AG04450 (cell line): ENCODE data around the gene MCC. TPM values are rescaled to one million over a fixed set of nuclear protein-coding genes. Genes with fewer than 3 reads are reported as not detected.

Experiments used
- CTCF ChIA-PET: fragments of 300-600, 350-600 bp; formaldehyde crosslinking; extraction: SDS; loops from one replicate; lab custom pipeline; 2022; ENCODE audit warnings: antibody characterized with exemption, inconsistent platforms; lab: Charles Lee
- POLR2A ChIA-PET: fragments of 350-600 bp; formaldehyde crosslinking; extraction: SDS; loops from one replicate; lab custom pipeline; 2021; ENCODE audit warnings: antibody characterized with exemption, inconsistent platforms; lab: Yijun Ruan, JAX
- DNase-seq: peaks from one replicate; pipeline ENCODE4 v3.0.0-alpha.2; 2011; ENCODE audit warnings: low read depth, low spot score
- H3K27ac ChIP-seq: one replicate; pipeline ENCODE4 v1.5.1; 2012; ENCODE audit warnings: low read depth, low read length, control low read depth
- H3K27me3 ChIP-seq: one replicate; pipeline ENCODE4 v1.6.0; 2012; ENCODE audit warnings: low read length; ENCODE audit not compliant: control insufficient read depth, insufficient read depth
- H3K4me3 ChIP-seq: 2 replicates; pipeline ENCODE4 v1.5.1; 2011; ENCODE audit warnings: mild to moderate bottlenecking, low read depth, low read length, control low read depth
- H3K9me3 ChIP-seq: 2 replicates; pipeline ENCODE4 v1.5.1; 2012; ENCODE audit warnings: low read length; ENCODE audit not compliant: control insufficient read depth, insufficient read depth
- polyA plus RNA-seq: library from polyadenylated mRNA; depleted of rRNA; stranded (reverse); fragments of >200 nt; gene quantifications from 2 replicates; pipeline ENCODE4 v1.2.3, GENCODE V29; 2011
- TF ChIP-seq, protein P1 (sequence below): IDR thresholded peaks from 2 replicates; pipeline ENCODE4 v1.5.1; 2011; ENCODE audit warnings: low read depth, low read length, control low read depth, inconsistent platforms

Gene MCC
- polyA plus RNA-seq, 1 experiment, result 17.5 TPM

DNA sequence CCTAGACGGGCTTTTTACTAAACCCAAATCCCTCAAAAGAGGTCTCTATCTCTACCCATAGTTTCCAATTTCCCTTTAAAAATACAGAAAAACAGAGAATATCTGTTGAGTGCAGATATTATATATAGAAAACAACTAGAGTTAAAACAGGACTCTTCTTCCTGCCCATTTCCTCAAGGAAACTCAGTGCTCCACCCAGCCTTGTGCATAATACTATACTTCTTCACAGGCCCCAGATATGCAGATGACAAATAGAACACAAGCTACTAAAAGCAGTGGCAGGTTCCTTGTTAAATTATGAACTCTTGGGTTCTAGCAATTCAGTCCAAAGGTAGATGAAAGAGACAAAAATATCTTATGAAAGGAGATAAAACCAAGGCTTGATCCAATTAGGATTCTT lies 253.7 kb downstream of the MCC start:
- H3K27ac ChIP-seq, result no peak overlapping the region
- no peaks in the 10 kb centered on the region for H3K27me3 ChIP-seq
- CTCF ChIA-PET, result interaction anchor here (1.3 kb wide), 1 partner anchor 372 kb away, joined by 3 read pairs; no protein-coding TSS in a partner anchor
- TF ChIP-seq, protein P1, sequence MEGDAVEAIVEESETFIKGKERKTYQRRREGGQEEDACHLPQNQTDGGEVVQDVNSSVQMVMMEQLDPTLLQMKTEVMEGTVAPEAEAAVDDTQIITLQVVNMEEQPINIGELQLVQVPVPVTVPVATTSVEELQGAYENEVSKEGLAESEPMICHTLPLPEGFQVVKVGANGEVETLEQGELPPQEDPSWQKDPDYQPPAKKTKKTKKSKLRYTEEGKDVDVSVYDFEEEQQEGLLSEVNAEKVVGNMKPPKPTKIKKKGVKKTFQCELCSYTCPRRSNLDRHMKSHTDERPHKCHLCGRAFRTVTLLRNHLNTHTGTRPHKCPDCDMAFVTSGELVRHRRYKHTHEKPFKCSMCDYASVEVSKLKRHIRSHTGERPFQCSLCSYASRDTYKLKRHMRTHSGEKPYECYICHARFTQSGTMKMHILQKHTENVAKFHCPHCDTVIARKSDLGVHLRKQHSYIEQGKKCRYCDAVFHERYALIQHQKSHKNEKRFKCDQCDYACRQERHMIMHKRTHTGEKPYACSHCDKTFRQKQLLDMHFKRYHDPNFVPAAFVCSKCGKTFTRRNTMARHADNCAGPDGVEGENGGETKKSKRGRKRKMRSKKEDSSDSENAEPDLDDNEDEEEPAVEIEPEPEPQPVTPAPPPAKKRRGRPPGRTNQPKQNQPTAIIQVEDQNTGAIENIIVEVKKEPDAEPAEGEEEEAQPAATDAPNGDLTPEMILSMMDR, result no peak
- POLR2A ChIA-PET, result no interaction called here
- DNase-seq, result no peak
- H3K4me3 ChIP-seq, result no peak overlapping the region
- no peaks in the 10 kb centered on the region for H3K9me3 ChIP-seq

DNA sequence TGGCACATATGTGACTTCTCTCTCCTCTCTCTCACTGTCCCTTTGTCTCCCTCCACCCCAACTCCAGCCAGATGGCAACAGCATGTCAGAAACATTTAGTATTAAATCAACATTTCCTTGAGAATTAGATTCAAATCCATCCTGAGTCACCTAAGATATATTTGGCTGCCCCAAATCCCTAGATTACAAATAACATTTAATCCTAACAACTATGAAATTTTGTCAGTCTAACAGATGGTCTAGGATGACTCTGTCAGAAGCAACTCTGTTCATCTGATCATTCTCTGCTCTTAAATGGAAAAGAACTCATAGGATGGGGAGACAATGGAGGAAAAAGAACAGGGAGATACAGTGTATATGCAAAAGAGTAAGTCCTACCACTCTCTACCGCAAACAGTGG lies 254.6 kb downstream of the MCC start:
- no peaks in the 10 kb centered on the region for H3K27me3 ChIP-seq
- no peaks in the 10 kb centered on the region for H3K9me3 ChIP-seq
- POLR2A ChIA-PET, result no interaction called here
- no peak for DNase-seq
- CTCF ChIA-PET, result interaction anchor here (1.3 kb wide), 1 partner anchor 373 kb away, joined by 3 read pairs; no protein-coding TSS in a partner anchor
- no peak overlapping the region for H3K27ac ChIP-seq
- no peak overlapping the region for H3K4me3 ChIP-seq
- TF ChIP-seq, protein P1, result no peak

DNA sequence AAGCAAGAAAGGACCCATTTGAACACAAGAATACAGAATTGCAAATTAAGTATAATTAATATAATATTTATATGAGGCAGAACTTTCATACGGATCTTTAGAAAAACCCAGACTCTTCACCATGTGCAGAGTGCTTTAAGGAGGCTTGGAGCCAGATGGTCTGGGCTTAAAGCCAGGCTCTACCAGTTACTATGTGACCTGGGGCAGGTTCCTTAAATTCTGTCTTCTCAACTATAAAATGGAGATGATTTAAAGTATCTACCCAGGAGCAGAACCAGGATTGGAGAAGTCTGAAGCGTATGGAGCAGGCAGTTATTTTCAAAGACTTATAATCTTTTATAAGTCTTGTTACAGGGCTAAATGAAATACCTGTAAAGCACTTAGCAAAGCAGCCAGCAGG lies 255.6 kb downstream of the MCC start:
- TF ChIP-seq, protein P1, result no peak
- ChIA-PET POLR2A (no interaction called here), CTCF (no interaction called here)
- no peak for DNase-seq
- no peaks in the 10 kb centered on the region for H3K9me3 ChIP-seq
- H3K4me3 ChIP-seq, result no peak overlapping the region
- H3K27ac ChIP-seq, result no peak overlapping the region
- no peaks in the 10 kb centered on the region for H3K27me3 ChIP-seq

DNA sequence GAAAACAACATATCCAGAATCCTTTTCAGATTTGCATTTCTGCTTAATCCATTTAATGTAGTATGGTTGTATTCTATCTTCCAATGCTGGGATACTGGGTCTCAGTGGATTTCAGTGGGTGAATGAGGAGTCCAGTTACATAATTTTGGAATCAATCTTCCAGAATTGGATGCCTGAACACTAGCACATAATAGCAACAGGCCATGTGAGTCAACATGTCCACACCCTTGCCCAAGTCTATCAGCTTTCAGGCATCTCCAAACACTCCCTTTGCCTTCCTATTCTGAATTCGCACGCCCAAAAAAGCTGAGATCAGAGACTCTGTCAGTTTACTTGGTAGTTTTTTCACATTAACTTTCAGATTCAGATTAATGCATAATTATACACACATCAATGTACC lies 256.0 kb downstream of the MCC start:
- Histone ChIP-seq H3K27ac (no peak overlapping the region), H3K4me3 (no peak overlapping the region), H3K9me3 (no peaks in the 10 kb centered on the region), H3K27me3 (no peaks in the 10 kb centered on the region)
- TF ChIP-seq, protein P1, result no peak
- ChIA-PET CTCF (no interaction called here), POLR2A (no interaction called here)
- no peak for DNase-seq

DNA sequence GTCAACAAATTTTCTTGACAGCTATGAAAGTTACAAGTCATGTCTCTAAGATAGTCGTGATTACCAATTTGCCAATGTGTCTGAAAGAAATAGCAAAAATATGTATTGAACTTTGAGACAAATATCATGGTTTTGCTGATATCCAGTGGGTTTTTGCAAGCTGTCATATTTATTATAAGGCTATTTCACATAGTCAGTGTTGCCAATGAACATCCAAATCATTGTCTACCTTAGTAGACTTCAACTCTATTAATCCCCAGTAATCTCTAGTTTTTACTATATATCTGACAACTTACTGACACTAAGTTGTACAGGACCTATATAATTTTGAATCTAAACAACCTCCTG lies 256.6 kb downstream of the MCC start:
- TF ChIP-seq, protein P1, result no peak
- no peaks in the 10 kb centered on the region for H3K9me3 ChIP-seq
- ChIA-PET POLR2A (no interaction called here), CTCF (no interaction called here)
- no peak overlapping the region for H3K27ac ChIP-seq
- H3K4me3 ChIP-seq, result no peak overlapping the region
- DNase-seq, result no peak
- H3K27me3 ChIP-seq, result no peaks in the 10 kb centered on the region
